Transverse colon (tissue), 3 donors: ENCODE results near the gene KRTAP9-8.

Source experiments
- EP300 ChIP-seq: sonication (generic); formaldehyde crosslinking; IDR thresholded peaks from one replicate; pipeline ENCODE4 v1.6.1; 2017; ENCODE audit warnings: antibody characterized with exemption, low read depth
- TF ChIP-seq, protein P1 (sequence below), 5 experiments: fragments of 200-600 bp in 3 of 5; fragments of 450-650 bp in 2 of 5; sonication (generic) in 3 of 5; IDR thresholded peaks; 1 replicate in 2 of 5; 2 replicates in 3 of 5; pipeline ENCODE4 v1.5.1; 2016 to 2017; ENCODE audit warnings: antibody characterized with exemption in 5 of 5, inconsistent platforms in 3 of 5, mild to moderate bottlenecking in 2 of 5, moderate library complexity in 1 of 5

DNA sequence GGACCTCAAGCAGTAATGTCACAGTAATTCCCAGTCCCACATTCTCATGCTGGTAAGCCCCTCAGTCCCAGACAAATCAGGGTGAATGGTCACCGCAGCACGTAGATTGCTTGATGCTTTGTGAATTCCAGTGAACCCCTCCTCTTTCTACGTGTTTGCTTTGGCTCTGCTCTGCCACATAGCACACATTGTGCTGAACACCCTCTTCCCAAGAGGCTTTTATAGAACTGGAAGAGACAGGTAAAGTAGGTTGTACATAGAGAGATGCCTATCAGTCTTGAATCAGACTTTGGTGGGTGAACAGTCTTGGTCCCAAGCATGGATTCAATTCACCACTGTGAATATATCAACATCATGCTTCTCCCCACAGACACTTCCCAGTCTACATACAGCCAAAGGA lies 26.8 kb downstream of the KRTAP9-8 start:
- TF ChIP-seq, protein P1, sequence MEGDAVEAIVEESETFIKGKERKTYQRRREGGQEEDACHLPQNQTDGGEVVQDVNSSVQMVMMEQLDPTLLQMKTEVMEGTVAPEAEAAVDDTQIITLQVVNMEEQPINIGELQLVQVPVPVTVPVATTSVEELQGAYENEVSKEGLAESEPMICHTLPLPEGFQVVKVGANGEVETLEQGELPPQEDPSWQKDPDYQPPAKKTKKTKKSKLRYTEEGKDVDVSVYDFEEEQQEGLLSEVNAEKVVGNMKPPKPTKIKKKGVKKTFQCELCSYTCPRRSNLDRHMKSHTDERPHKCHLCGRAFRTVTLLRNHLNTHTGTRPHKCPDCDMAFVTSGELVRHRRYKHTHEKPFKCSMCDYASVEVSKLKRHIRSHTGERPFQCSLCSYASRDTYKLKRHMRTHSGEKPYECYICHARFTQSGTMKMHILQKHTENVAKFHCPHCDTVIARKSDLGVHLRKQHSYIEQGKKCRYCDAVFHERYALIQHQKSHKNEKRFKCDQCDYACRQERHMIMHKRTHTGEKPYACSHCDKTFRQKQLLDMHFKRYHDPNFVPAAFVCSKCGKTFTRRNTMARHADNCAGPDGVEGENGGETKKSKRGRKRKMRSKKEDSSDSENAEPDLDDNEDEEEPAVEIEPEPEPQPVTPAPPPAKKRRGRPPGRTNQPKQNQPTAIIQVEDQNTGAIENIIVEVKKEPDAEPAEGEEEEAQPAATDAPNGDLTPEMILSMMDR (IDR thresholded peaks at IDR 0.05), result no peak
- no peak for TF ChIP-seq EP300
